Panc1 (cell line): ENCODE measurements around the gene CDH12. TPM values are rescaled to one million over a fixed set of nuclear protein-coding genes. Genes with fewer than 3 reads are reported as not detected.

Source experiments
- ATAC-seq: fragments of 200-7000 bp; cut with Tn5 transposase; 2 replicates; pipeline ENCODE4 v1.9.1; 2020; ENCODE audit warnings: mild to moderate bottlenecking, moderate library complexity
- BruUV-seq: library from RNA; stranded (reverse); fragments of 400-500 nt; replicated peaks from 2 replicates; lab custom pipeline; 2021; lab: Mats Ljungman, UMichigan
- CTCF ChIA-PET: fragments of 300-600 bp; sonication (Branson Sonifier 250); formaldehyde crosslinking; loops from one replicate; lab custom pipeline; 2022; ENCODE audit warnings: antibody characterized with exemption; lab: Charles Lee
- POLR2A ChIA-PET: fragments of 300-600 bp; sonication (Branson Sonifier 250); formaldehyde crosslinking; loops from one replicate; lab custom pipeline; 2022; ENCODE audit warnings: antibody characterized with exemption; lab: Charles Lee
- DNase-seq: peaks from one replicate; pipeline ENCODE4 v3.0.0-alpha.2; 2010; ENCODE audit warnings: low read depth, low spot score
- H3K27ac ChIP-seq: 2 replicates; pipeline ENCODE4 v1.5.1; 2011; ENCODE audit warnings: mild to moderate bottlenecking, low read length, inconsistent platforms
- H3K27me3 ChIP-seq: fragments of 200-500 bp; sonication (Bioruptor generic); 2 replicates; pipeline ENCODE4 v1.6.0; 2014; ENCODE audit warnings: low read length, inconsistent platforms; ENCODE audit not compliant: control insufficient read depth, insufficient read depth
- H3K36me3 ChIP-seq: fragments of 200-500 bp; sonication (Bioruptor generic); 2 replicates; pipeline ENCODE4 v1.5.1; 2014; ENCODE audit warnings: inconsistent platforms, mild to moderate bottlenecking, low read length, moderate library complexity; ENCODE audit not compliant: control insufficient read depth, insufficient read depth
- H3K4me1 ChIP-seq: 2 replicates; pipeline ENCODE4 v1.5.1; 2011; ENCODE audit warnings: inconsistent platforms, mild to moderate bottlenecking, low read length, moderate library complexity; ENCODE audit not compliant: control insufficient read depth, insufficient read depth
- H3K4me3 ChIP-seq, 2 experiments: 2 replicates each; pipeline ENCODE4 v1.5.1; 2011 to 2012; ENCODE audit warnings: low read depth in 2 of 2, low read length in 2 of 2, mild to moderate bottlenecking in 2 of 2, inconsistent platforms in 1 of 2, moderate library complexity in 1 of 2
- H3K9me3 ChIP-seq: fragments of 200-500 bp; sonication (Bioruptor generic); 2 replicates; pipeline ENCODE4 v1.5.1; 2014; ENCODE audit warnings: low read depth, mild to moderate bottlenecking, inconsistent platforms, low read length, moderate library complexity; ENCODE audit not compliant: control insufficient read depth, insufficient read depth
- CTCF ChIP-seq: fragments of 450-650 bp; IDR thresholded peaks from 2 replicates; pipeline ENCODE4 v1.5.1; 2017; ENCODE audit warnings: mild to moderate bottlenecking
- POLR2AphosphoS5 ChIP-seq: IDR thresholded peaks from 2 replicates; pipeline ENCODE4 v1.6.1; 2012; ENCODE audit warnings: mild to moderate bottlenecking, low read depth, low read length, moderate library complexity
- REST ChIP-seq, 2 experiments: IDR thresholded peaks; 2 replicates each; pipeline ENCODE4 v1.6.1; 2011 to 2012; ENCODE audit warnings: low read depth in 2 of 2, control low read depth in 1 of 2, low read length in 1 of 2, mild to moderate bottlenecking in 1 of 2, moderate library complexity in 1 of 2; ENCODE audit not compliant: insufficient read depth in 1 of 2
- SIN3A ChIP-seq: IDR thresholded peaks from 2 replicates; pipeline ENCODE4 v1.6.1; 2012; ENCODE audit warnings: low read depth, mild to moderate bottlenecking, low read length, moderate library complexity, borderline replicate concordance; ENCODE audit not compliant: insufficient read depth
- TCF7L2 ChIP-seq: IDR thresholded peaks from 2 replicates; pipeline ENCODE4 v1.6.1; 2011; ENCODE audit warnings: mild to moderate bottlenecking, low read depth, low read length, inconsistent platforms
- in situ Hi-C: cut with HindIII; loops from 2 replicates; pipeline ENCODE4 v1.10.0; 2016; ENCODE audit warnings: low sequenced_read_pairs, low pct_unique_long_range_greater_than_20kb
- intact Hi-C: fragments of 100-400 bp; cut with micrococcal nuclease; formaldehyde crosslinking; loops from one replicate; pipeline ENCODE4 v1.10.0; 2022; ENCODE audit not compliant: unreplicated experiment
- total RNA-seq: library from RNA; stranded (reverse); gene quantifications from one replicate; pipeline ENCODE4 v1.2.1, GENCODE V29; 2021; ENCODE audit not compliant: unreplicated experiment

The CDH12 gene
- total RNA-seq, 1 experiment from 2014 or later = not detected

- POLR2A ChIA-PET = no interaction called here
- BruUV-seq = no TSS peak
- intact Hi-C loops = no loop called here
Measured at GRCh38 chr5:22070186-22070728, 782.9 kb downstream of the CDH12 start.

GRCh38 chr5:22063717-22064116 is 789.4 kb downstream of the CDH12 start:
- Histone ChIP-seq H3K27me3 (no peaks in the 10 kb centered on the region), H3K27ac (no peak overlapping the region), H3K4me3 (no peak overlapping the region), H3K4me1 (no peaks in the 10 kb centered on the region), H3K9me3 (no peaks in the 10 kb centered on the region), H3K36me3 (no peaks in the 10 kb centered on the region)
- in situ Hi-C loops = no loop called here
- ATAC-seq (no peak), DNase-seq (no peak)
- ChIA-PET CTCF (no interaction called here), POLR2A (no interaction called here)
- intact Hi-C loops = no loop called here
- no peak for TF ChIP-seq REST (IDR thresholded peaks at IDR 0.05; ENCODE audit: insufficient read depth in 1 of 2, low read depth in 2 of 2, low read length in 1 of 2)
- no peak for TF ChIP-seq TCF7L2
- no peak for TF ChIP-seq POLR2AphosphoS5
- no peak for TF ChIP-seq SIN3A
- TF ChIP-seq CTCF = no peak
- BruUV-seq = no TSS peak

More at GRCh38 chr5:22070186-22070728, 782.9 kb downstream of the CDH12 start:
- in situ Hi-C loops = no loop called here
- CTCF ChIA-PET = no interaction called here
- Histone ChIP-seq H3K9me3 (no peaks in the 10 kb centered on the region), H3K27me3 (no peaks in the 10 kb centered on the region), H3K4me1 (no peaks in the 10 kb centered on the region), H3K27ac (no peak overlapping the region), H3K36me3 (no peaks in the 10 kb centered on the region), H3K4me3 (no peak overlapping the region)
- TF ChIP-seq SIN3A (no peak), TCF7L2 (no peak), REST (IDR thresholded peaks at IDR 0.05; ENCODE audit: insufficient read depth in 1 of 2, low read depth in 2 of 2, low read length in 1 of 2) (no peak), CTCF (no peak), POLR2AphosphoS5 (no peak)
- ATAC-seq (no peak), DNase-seq (no peak)
